Ovary (tissue), 9 donors: ENCODE data around the gene SRL. TPM values are rescaled to one million over a fixed set of nuclear protein-coding genes. Genes with fewer than 3 reads are reported as not detected.

Experiments used
- DNase-seq, 5 donors: peaks; one replicate each; pipeline ENCODE4 v3.0.0-alpha.2; 2019 to 2020
- H3K27ac ChIP-seq, 2 donors: fragments of 200-600 bp; one replicate each; pipeline versions ENCODE4 v1.5.1 to v1.8.0; 2019 to 2022
- H3K27me3 ChIP-seq: fragments of 200-600 bp; one replicate; pipeline ENCODE4 v1.8.0; 2022
- H3K36me3 ChIP-seq: fragments of 200-600 bp; sonication (generic); one replicate; pipeline ENCODE4 v1.5.1; 2019
- H3K4me1 ChIP-seq: one replicate; pipeline ENCODE4 v1.8.1; 2013; ENCODE audit warnings: mild to moderate bottlenecking, moderate library complexity; ENCODE audit not compliant: insufficient read depth
- H3K4me3 ChIP-seq: fragments of 200-600 bp; sonication (generic); one replicate; pipeline ENCODE4 v1.5.1; 2017
- H3K9me3 ChIP-seq, 2 donors: fragments of 200-600 bp in 1 of 2; sonication (generic) in 1 of 2; one replicate each; pipeline versions ENCODE4 v1.5.1 to v1.8.1; 2013 to 2019; ENCODE audit warnings: mild to moderate bottlenecking in 1 of 2, moderate library complexity in 1 of 2
- EP300 ChIP-seq: sonication (generic); formaldehyde crosslinking; IDR thresholded peaks from one replicate; pipeline ENCODE4 v1.6.1; 2017; ENCODE audit warnings: antibody characterized with exemption
- POLR2A ChIP-seq: fragments of 450-650 bp; IDR thresholded peaks from one replicate; pipeline ENCODE4 v1.6.1; 2017; ENCODE audit warnings: antibody characterized with exemption, mild to moderate bottlenecking, moderate library complexity
- WGBS, 3 donors: extraction: QIAGEN DNeasy Blood & Tissue Kit in 1 of 3; methylation state at CpG; one replicate each; pipeline versions ENCODE4 v1.1.5 to v1.1.7; 2013 to 2017; 5-methylcytosine and 5-hydroxymethylcytosine counted together
- intact Hi-C, 4 donors: fragments of 100-400 bp; cut with DNase I; formaldehyde crosslinking; loops; one replicate each; pipeline versions ENCODE4 v1.11.0 to v1.15.1; 2022 to 2023
- polyA plus RNA-seq, 2 donors: library from polyadenylated mRNA; stranded (reverse); fragments of 200-250 nt in 1 of 2; fragments of 350-450 nt in 1 of 2; fragmentation: Illumina TruSeq in 1 of 2; extraction: RNeasy Lipid Tissue Mini Kit (QIAGEN cat#74804) in 1 of 2; gene quantifications; one replicate each; pipeline ENCODE4 v1.2.3, GENCODE V29; 2013 to 2014
- total RNA-seq, 7 donors: library from RNA; depleted of rRNA in 2 of 7; stranded (reverse); fragments of >200 nt in 2 of 7; fragmentation: NEBNext Ultra II Directional in 3 of 7; extraction: Animal tissue kit (Norgen Biotek cat#: 25700) in 3 of 7; gene quantifications; one replicate each; pipeline versions ENCODE4 v1.1.0 to v1.2.4, GENCODE V29; 2016 to 2023
- TF ChIP-seq, protein P1 (sequence below), 3 donors: fragments of 450-650 bp in 2 of 3; fragments of 200-600 bp in 1 of 3; IDR thresholded peaks; one replicate each; pipeline versions ENCODE4 v1.5.1 to v1.8.0; 2016 to 2022; ENCODE audit warnings: antibody characterized with exemption in 3 of 3, mild to moderate bottlenecking in 1 of 3
- donor health status: DM: no; HTN: no; CAD: no; lungs with moderate emphysema.
- donor health status: DM: no; HTN: no; CAD: no.
- donor health status: Bipolar disorder and iron deficiency.
- donor health status: DM: yes; HTN: yes; CAD: no.
- donor health status: DM: no; HTN: no; CAD: no.
- donor health status: DM: yes; HTN: yes; CAD: no.

Gene SRL
- total and polyA plus RNA-seq, 9 donors = under 0.01 to 7.5 (median 1.0) TPM

DNA sequence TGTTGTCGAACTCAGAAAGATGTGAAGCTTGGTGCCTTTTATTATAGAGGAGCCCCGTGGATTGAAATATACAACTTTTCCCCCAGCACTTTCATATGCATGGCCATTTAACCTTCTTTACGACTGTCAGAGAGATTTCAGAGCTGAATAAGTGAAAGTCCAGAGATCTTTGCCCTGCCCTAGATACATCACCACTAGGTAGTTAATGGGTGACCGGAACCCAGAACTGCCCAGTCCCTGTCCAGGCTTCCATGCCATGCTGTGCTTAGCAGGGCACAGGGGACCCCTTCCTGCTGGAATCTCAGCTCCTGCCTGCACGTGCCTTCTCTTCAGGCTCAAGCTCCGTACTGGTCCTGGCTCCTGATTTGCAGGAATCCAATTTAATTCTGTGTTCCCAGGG, 32.2 kb downstream of the SRL start:
- no peaks in the 10 kb centered on the region for H3K36me3 ChIP-seq
- intact Hi-C loops = loop anchor here in 2 of 4 donors (5.0 kb wide), 3 partner anchors 38 to 193 kb away; no protein-coding TSS in a partner anchor
- WGBS, 3 donors = 74 to 86% (median 75%) methylated on average over 6 of the region's 6 CpGs
- H3K4me3 ChIP-seq = no peak overlapping the region
- H3K27ac ChIP-seq = no peak overlapping the region
- DNase-seq = no peak
- no peaks in the 10 kb centered on the region for H3K27me3 ChIP-seq
- peaks cover 4% of the 10 kb centered on the region for H3K4me1 ChIP-seq
- no peaks in the 10 kb centered on the region for H3K9me3 ChIP-seq
- no peak for TF ChIP-seq EP300
- TF ChIP-seq POLR2A = no peak
- TF ChIP-seq, protein P1, sequence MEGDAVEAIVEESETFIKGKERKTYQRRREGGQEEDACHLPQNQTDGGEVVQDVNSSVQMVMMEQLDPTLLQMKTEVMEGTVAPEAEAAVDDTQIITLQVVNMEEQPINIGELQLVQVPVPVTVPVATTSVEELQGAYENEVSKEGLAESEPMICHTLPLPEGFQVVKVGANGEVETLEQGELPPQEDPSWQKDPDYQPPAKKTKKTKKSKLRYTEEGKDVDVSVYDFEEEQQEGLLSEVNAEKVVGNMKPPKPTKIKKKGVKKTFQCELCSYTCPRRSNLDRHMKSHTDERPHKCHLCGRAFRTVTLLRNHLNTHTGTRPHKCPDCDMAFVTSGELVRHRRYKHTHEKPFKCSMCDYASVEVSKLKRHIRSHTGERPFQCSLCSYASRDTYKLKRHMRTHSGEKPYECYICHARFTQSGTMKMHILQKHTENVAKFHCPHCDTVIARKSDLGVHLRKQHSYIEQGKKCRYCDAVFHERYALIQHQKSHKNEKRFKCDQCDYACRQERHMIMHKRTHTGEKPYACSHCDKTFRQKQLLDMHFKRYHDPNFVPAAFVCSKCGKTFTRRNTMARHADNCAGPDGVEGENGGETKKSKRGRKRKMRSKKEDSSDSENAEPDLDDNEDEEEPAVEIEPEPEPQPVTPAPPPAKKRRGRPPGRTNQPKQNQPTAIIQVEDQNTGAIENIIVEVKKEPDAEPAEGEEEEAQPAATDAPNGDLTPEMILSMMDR (IDR thresholded peaks at IDR 0.05) = no peak

DNA sequence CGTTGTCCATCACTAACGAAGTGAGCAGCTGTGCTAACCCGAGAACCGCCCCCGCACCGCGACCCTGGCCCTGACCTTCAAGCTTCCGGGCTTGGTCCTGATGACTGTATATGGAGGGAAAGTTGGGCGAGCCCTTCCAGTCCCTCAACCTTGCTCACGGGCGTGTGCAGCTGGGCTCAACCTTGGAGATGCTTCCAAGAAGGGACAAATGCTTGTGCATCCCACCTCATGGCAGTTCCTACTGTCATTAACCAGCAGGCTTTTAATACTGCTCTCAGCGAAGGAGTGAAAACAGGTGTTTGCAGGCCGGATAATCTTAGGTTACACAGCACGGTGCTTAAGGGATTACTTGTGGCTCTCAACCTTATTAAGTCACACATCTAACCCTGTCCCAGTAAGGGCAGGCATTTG, 33.5 kb downstream of the SRL start:
- TF ChIP-seq POLR2A (no peak), EP300 (no peak)
- TF ChIP-seq, protein P1 (IDR thresholded peaks at IDR 0.05) = no peak
- intact Hi-C loops = loop anchor here in 2 of 4 donors (5.0 kb wide), 2 partner anchors 39 to 194 kb away; no protein-coding TSS in a partner anchor
- DNase-seq = peak; percentile 57 to 82 (median 65)
- no peak overlapping the region for H3K4me3 ChIP-seq
- H3K27me3 ChIP-seq = no peaks in the 10 kb centered on the region
- no peaks in the 10 kb centered on the region for H3K36me3 ChIP-seq
- 25 to 47% (median 29%) methylated on average over 14 of the region's 14 CpGs for WGBS, 3 donors
- H3K27ac ChIP-seq = no peak overlapping the region
- H3K9me3 ChIP-seq = no peaks in the 10 kb centered on the region
- H3K4me1 ChIP-seq = peaks cover 4% of the 10 kb centered on the region

DNA sequence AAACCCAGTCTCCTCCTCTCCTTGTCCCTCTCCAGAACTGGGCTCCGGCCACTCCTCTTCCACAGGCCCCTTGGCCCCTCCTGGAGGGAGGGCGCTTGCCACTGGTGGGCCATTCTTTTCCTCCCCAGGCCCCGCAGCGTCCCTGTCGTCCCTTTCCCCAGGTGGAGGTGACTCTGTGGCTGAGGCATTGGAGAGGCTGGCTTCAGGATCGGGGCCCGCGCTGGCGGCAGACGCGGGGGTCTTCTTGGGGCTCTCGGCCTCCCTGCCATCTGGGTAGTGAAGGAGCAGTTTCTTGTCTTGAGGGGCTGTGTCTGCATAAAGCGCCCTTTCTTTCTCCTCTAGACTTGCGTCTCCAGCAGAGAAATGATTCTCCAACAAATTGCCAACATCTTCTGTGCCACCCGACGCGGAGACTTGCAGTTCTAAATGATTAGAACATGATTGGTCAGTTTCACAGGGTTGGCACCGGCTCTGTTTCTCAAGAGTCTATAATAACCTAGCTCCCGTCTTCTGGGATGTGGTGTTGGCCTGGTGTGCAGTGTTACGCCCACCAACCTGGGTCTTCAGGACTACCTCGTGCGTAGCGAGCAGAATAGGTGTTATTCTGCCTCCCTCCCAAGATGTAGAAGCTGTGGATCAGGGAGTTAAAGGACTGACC, 34.1 kb downstream of the SRL start:
- Histone ChIP-seq H3K9me3 (no peaks in the 10 kb centered on the region), H3K36me3 (no peaks in the 10 kb centered on the region), H3K27me3 (no peaks in the 10 kb centered on the region), H3K4me1 (peaks cover 4% of the 10 kb centered on the region), H3K27ac (no peak overlapping the region), H3K4me3 (no peak overlapping the region)
- intact Hi-C loops = loop anchor here in 2 of 4 donors (5.0 kb wide), 2 partner anchors 39 to 194 kb away; no protein-coding TSS in a partner anchor
- no peak for DNase-seq
- TF ChIP-seq EP300 (no peak), POLR2A (no peak)
- TF ChIP-seq, protein P1 (IDR thresholded peaks at IDR 0.05) = no peak
- WGBS, 3 donors = 85 to 88% (median 87%) methylated on average over 23 of the region's 23 CpGs

DNA sequence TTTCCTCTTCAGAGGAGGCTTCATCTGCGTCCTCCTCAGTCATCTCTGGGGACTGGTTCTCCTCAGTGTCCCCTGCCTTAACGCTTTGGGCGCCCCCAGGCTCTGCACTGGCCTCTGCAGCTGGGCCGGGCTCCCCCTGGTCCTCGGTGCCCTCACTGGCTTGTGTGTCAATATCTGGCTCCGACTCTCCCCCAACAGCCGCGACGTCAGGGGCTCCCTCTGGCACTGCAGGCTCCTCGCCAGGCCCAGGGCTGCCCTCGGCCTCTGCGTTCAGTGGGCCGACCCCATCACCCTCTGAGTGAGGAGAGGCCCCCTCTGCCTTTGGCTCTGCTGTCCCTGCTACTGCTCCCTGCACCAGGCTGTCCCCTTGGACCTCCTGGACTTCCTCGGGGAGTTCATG, 34.7 kb downstream of the SRL start:
- no peak overlapping the region for H3K4me3 ChIP-seq
- no peaks in the 10 kb centered on the region for H3K36me3 ChIP-seq
- no peaks in the 10 kb centered on the region for H3K27me3 ChIP-seq
- no peaks in the 10 kb centered on the region for H3K9me3 ChIP-seq
- WGBS, 3 donors = 80 to 87% (median 85%) methylated on average over 14 of the region's 14 CpGs
- intact Hi-C loops = loop anchor here in 2 of 4 donors (5.0 kb wide), 2 partner anchors 40 to 195 kb away; no protein-coding TSS in a partner anchor
- H3K27ac ChIP-seq = no peak overlapping the region
- peaks cover 4% of the 10 kb centered on the region for H3K4me1 ChIP-seq
- DNase-seq = no peak
- TF ChIP-seq, protein P1 (IDR thresholded peaks at IDR 0.05) = no peak
- TF ChIP-seq EP300 (no peak), POLR2A (no peak)
